Mucosa of stomach (tissue), 1 donor: ENCODE measurements around the gene TENT5A.

ENCODE experiments used
- H3K27me3 ChIP-seq: one replicate; pipeline ENCODE4 v1.7.0; 2013; ENCODE audit warnings: mild to moderate bottlenecking, low read length; ENCODE audit not compliant: control insufficient read depth, insufficient read depth
- H3K36me3 ChIP-seq: one replicate; pipeline ENCODE4 v1.7.0; 2013; ENCODE audit warnings: low read length; ENCODE audit not compliant: control insufficient read depth, insufficient read depth
- H3K4me1 ChIP-seq: one replicate; pipeline ENCODE4 v1.7.0; 2013; ENCODE audit warnings: mild to moderate bottlenecking, low read length; ENCODE audit not compliant: control insufficient read depth, insufficient read depth
- H3K4me3 ChIP-seq: one replicate; pipeline ENCODE4 v1.7.0; 2013; ENCODE audit warnings: low read length
- H3K9ac ChIP-seq: one replicate; pipeline ENCODE4 v1.7.0; 2013; ENCODE audit warnings: mild to moderate bottlenecking, low read length, moderate library complexity
- H3K9me3 ChIP-seq: one replicate; pipeline ENCODE4 v1.7.0; 2013; ENCODE audit warnings: mild to moderate bottlenecking, low read length, moderate library complexity; ENCODE audit not compliant: control insufficient read depth
- donor health status: Pancreatic carcinoma.

Gene TENT5A

DNA sequence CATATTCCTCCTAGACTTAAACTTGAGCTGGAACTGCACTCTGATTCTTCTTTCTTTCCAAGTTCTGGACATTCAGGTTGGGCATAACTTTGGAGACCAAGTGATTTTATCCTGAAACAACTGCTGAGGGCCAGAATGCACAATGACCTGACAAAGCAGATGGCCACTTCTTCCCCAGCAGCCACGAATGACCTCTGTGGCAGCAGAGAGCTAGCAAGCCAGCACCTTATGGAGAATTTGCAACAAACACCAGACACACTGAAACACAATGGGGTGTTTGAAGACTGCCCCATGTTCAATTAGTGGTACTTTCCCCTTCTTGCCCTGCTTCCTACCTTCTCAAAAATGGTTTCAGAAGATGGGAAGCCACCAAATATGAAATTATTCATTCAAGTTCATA is 4.2 kb upstream of the TENT5A start:
- Histone ChIP-seq H3K9me3 (no peaks in the 10 kb centered on the region), H3K4me1 (peaks cover 17% of the 10 kb centered on the region), H3K9ac (no peak overlapping the region), H3K27me3 (no peaks in the 10 kb centered on the region), H3K4me3 (no peak overlapping the region), H3K36me3 (no peaks in the 10 kb centered on the region)

GRCh38 chr6:81755551-81755950 is 3.1 kb upstream of the TENT5A start:
- no peaks in the 10 kb centered on the region for H3K9me3 ChIP-seq
- H3K9ac ChIP-seq: no peak overlapping the region
- H3K36me3 ChIP-seq: peaks cover 3% of the 10 kb centered on the region
- H3K4me1 ChIP-seq: peaks cover 11% of the 10 kb centered on the region
- H3K4me3 ChIP-seq: no peak overlapping the region
- H3K27me3 ChIP-seq: no peaks in the 10 kb centered on the region

- peak overlapping the region; percentile 12 for H3K9ac ChIP-seq
- no peak overlapping the region for H3K4me3 ChIP-seq
- peaks cover 6% of the 10 kb centered on the region for H3K36me3 ChIP-seq
- peaks cover 11% of the 10 kb centered on the region for H3K4me1 ChIP-seq
- no peaks in the 10 kb centered on the region for H3K9me3 ChIP-seq
- no peaks in the 10 kb centered on the region for H3K27me3 ChIP-seq
Observed at GRCh38 chr6:81754906-81755305, 2.4 kb upstream of the TENT5A start.

DNA sequence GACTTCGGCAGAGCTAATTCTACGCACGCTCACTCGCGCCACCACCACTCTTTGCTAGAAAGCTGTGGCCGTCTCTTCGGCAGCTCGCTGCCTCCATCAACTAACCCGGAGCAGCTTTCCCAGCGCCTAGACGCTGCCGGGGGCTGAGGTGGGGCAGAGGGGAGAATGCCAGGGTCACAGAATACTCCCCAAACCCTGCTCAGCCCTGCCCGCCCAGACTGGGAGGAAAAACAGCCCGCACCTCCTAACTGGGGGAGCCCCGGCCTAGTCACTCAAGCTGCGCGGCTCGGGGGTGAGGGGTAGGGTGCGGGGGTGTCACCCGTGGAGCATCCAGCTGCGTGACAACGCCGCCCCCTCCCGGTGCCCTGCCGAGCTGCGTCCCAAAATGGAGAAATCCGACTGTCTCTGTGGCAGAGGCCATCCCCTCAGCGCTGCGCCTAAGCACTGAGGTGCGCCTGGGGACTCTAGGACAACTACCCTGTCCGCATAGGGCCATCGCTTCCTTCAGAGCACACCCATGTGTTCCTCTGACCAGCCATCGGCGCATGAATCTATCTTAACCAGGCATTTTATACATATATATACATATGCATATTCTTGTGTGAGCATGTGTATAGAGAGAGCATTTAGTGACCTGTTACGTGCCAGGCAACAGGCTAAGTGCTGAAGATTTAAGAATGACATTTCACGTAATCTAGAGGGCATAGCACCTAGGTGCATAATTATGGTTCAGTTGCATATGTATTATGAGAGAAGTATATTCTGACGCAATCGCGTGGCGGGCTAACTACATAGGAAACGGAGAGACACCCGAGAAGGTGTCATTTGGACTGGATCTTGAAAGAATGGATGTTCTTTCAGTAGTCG is 1.5 kb upstream of the TENT5A start:
- H3K4me3 ChIP-seq: peak overlapping the region; percentile 75
- H3K9ac ChIP-seq: peak overlapping the region; percentile 84
- no peaks in the 10 kb centered on the region for H3K9me3 ChIP-seq
- peaks cover 10% of the 10 kb centered on the region for H3K36me3 ChIP-seq
- H3K4me1 ChIP-seq: peaks cover 11% of the 10 kb centered on the region
- H3K27me3 ChIP-seq: no peaks in the 10 kb centered on the region

DNA sequence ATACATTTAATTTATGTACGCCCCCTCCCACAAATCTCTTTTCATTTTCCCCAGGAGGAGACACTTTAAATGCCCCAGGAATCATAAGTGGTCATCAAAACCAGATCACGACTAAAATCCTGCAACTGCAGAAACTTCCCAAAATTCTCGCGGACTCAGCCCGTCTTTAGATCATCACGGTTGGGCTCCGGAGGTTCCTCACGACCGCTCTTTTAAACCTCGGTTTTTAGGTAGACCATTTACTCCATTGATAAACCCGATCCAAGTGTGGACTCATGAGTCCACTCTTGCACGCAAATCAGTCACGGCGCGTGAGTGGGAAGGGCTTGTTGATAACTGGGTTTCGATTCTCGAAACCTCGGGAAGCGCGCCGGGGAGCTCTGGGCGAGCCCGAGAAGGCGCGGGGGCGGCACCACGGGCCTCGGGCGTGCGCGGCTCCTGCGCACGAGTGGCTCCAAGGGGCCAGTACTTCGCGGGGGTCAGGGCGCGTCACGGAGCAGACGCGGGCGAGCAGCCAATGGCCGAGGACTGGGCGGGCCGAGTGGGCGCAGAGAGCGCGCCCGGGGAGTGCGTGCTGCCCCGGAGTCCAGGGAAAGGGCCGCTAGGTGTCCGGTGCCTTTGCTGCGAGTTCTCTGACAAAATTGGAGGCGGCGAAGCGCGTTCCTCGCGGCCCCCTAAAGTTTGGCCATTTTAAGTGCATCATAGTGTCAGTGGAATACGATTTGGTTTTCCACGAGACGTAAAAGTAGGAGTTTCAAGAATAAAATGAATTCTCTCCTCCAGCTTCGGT is 635 bp upstream of the TENT5A start:
- Histone ChIP-seq H3K9ac (peak overlapping the region; percentile 84), H3K27me3 (no peaks in the 10 kb centered on the region), H3K36me3 (peaks cover 10% of the 10 kb centered on the region), H3K9me3 (no peaks in the 10 kb centered on the region), H3K4me3 (peak overlapping the region; percentile 75), H3K4me1 (peaks cover 13% of the 10 kb centered on the region)

DNA sequence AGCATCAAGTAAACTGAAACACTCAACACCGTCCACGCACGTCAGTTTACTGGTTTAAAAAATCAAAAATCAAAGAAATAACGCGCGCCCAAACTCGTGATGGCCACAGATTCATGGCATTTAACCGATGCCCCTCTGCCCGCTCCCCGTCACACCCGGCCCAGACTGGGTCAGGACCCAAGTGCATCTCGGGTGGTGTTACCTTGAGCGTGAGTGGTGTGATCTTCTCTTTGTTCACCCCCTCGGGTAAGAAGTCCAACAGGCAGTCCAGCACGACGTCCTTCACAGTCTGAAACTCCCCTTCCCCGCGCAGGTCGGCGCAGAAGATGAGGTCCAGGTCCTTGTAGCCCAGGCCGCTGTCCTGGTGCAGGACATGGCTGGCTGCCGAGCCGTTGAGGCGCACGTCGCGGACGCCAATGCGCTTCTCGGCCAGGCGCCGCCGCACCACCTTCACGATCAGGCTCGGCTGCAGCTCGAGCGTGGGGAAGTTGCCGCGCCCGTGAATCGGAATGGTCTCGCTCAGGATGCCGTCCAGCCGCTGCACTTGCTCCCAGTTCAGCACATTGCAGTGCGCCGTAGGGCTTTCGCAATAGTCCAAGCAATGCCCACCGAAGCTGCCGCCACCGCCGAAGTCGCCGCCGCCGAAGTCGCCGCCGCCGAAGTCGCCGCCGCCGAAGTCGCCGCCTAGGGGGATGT is 945 bp downstream of the TENT5A start:
- H3K27me3 ChIP-seq: no peaks in the 10 kb centered on the region
- H3K4me1 ChIP-seq: peaks cover 14% of the 10 kb centered on the region
- no peaks in the 10 kb centered on the region for H3K9me3 ChIP-seq
- peak overlapping the region; percentile 84 for H3K9ac ChIP-seq
- H3K36me3 ChIP-seq: peaks cover 10% of the 10 kb centered on the region
- H3K4me3 ChIP-seq: peak overlapping the region; percentile 75

GRCh38 chr6:81750681-81751387 is 1.6 kb downstream of the TENT5A start:
- Histone ChIP-seq H3K36me3 (peaks cover 10% of the 10 kb centered on the region), H3K9ac (peak overlapping the region; percentile 84), H3K4me1 (peaks cover 14% of the 10 kb centered on the region), H3K27me3 (no peaks in the 10 kb centered on the region), H3K4me3 (peak overlapping the region; percentile 75), H3K9me3 (no peaks in the 10 kb centered on the region)

DNA sequence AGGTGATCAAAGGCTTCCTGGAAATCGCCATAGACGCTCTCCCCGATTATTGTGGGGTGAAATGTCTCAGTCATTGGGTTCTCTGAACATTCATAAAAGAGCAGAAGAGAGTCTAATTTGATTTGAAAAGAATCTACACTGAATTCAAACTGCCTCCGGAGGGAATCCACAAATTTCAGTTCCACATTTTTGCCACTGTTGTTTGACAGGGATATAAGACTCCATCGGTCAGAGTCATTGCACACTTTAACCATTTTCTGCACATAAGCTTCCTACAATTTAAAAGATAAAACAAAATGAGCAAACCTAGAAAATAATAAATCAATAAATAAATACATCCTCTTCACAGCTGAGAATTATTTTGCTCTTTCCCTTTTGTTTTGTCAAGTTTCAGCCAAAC is 2.3 kb downstream of the TENT5A start:
- peak overlapping the region; percentile 75 for H3K4me3 ChIP-seq
- H3K4me1 ChIP-seq: peaks cover 10% of the 10 kb centered on the region
- no peaks in the 10 kb centered on the region for H3K27me3 ChIP-seq
- peak overlapping the region; percentile 84 for H3K9ac ChIP-seq
- peaks cover 10% of the 10 kb centered on the region for H3K36me3 ChIP-seq
- H3K9me3 ChIP-seq: no peaks in the 10 kb centered on the region

DNA sequence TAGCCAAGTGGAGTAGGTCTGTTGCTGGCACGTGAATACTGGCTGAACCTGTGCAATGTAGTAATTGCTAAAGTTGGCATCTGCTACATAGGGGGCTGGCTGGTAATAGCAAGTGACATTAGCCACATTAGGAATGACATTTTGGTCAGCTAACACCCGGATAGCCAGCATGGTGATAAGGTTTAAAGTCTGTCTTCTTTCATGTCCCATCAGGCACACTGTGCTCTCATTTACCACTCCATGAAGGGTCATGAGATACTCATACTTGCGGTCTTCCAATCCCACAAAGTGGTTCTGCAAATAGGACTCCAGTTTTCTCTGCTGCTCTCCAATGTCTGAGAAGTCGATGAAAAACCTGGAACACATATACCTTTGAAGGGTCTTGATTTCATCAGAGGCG is 2.8 kb downstream of the TENT5A start:
- H3K27me3 ChIP-seq: no peaks in the 10 kb centered on the region
- no peaks in the 10 kb centered on the region for H3K9me3 ChIP-seq
- peak overlapping the region; percentile 75 for H3K4me3 ChIP-seq
- peak overlapping the region; percentile 84 for H3K9ac ChIP-seq
- H3K36me3 ChIP-seq: peaks cover 10% of the 10 kb centered on the region
- H3K4me1 ChIP-seq: peaks cover 5% of the 10 kb centered on the region

DNA sequence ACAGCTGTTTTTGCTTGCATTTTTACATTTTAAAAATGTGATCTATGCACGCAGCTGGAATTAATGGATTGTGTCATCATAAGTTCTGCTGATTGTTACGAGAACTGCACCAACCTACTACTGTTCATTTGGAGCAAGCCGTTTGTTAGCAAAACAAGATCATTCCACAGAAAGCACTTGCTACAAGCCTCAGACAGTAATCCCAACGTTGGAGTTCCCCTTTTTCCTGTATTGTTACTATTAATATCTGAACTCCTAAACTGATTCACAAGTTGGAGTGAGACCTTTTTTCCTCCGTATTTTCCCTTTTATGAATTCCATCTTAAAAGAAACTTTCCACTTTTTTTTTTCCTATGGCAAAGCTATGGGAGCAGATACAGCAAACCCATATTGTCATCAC is 3.5 kb downstream of the TENT5A start:
- Histone ChIP-seq H3K4me3 (no peak overlapping the region), H3K9ac (peak overlapping the region; percentile 84), H3K9me3 (no peaks in the 10 kb centered on the region), H3K27me3 (no peaks in the 10 kb centered on the region), H3K4me1 (peaks cover 3% of the 10 kb centered on the region), H3K36me3 (peaks cover 10% of the 10 kb centered on the region)

DNA sequence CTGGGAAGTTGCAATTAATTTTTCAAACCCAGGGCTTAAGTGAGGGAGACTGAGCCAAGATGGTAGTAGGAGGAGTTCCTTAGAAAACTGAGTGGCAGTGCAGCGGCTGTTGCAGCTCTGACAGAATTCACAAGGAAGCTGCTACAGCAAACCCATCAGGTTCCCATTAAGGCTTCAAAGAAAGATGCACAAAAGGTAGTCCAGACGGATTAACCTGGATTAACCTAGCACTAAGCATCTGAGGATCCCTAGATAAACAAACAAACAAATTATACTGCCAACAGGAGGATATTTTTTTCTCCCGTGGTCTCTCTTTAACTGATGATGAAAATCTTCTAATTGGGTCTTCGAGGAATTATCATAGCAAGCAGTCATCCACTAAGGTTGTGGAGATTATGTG is 5.2 kb downstream of the TENT5A start:
- Histone ChIP-seq H3K36me3 (peaks cover 10% of the 10 kb centered on the region), H3K27me3 (no peaks in the 10 kb centered on the region), H3K9ac (no peak overlapping the region), H3K4me1 (peaks cover 3% of the 10 kb centered on the region), H3K9me3 (no peaks in the 10 kb centered on the region), H3K4me3 (no peak overlapping the region)
